DND-41 (cell line): Measurements from ENCODE around the gene CLDN11.

Experiments used
- CTCF ChIP-seq: IDR thresholded peaks from 2 replicates; pipeline ENCODE4 v1.5.1; 2012; ENCODE audit warnings: borderline replicate concordance, low read length, moderate library complexity, mild to moderate bottlenecking; ENCODE audit not compliant: poor library complexity, severe bottlenecking; ENCODE audit errors: extremely low read depth
- EZH2 ChIP-seq: IDR thresholded peaks from 3 replicates; pipeline ENCODE4 v1.6.1; 2012; ENCODE audit warnings: borderline replicate concordance, low read depth, mild to moderate bottlenecking, moderate library complexity, low read length, inconsistent platforms; ENCODE audit not compliant: severe bottlenecking

- TF ChIP-seq EZH2: no peak
- TF ChIP-seq CTCF: no peak
Observed at GRCh38 chr3:170450039-170450438, 31.4 kb downstream of the CLDN11 start.
